DND-41 (cell line): ENCODE data around the gene TEX11.

Experiments
- CTCF ChIP-seq: IDR thresholded peaks from 2 replicates; pipeline ENCODE4 v1.5.1; 2012; ENCODE audit warnings: borderline replicate concordance, low read length, moderate library complexity, mild to moderate bottlenecking; ENCODE audit not compliant: poor library complexity, severe bottlenecking; ENCODE audit errors: extremely low read depth
- EZH2 ChIP-seq: IDR thresholded peaks from 3 replicates; pipeline ENCODE4 v1.6.1; 2012; ENCODE audit warnings: borderline replicate concordance, low read depth, mild to moderate bottlenecking, moderate library complexity, low read length, inconsistent platforms; ENCODE audit not compliant: severe bottlenecking

DNA sequence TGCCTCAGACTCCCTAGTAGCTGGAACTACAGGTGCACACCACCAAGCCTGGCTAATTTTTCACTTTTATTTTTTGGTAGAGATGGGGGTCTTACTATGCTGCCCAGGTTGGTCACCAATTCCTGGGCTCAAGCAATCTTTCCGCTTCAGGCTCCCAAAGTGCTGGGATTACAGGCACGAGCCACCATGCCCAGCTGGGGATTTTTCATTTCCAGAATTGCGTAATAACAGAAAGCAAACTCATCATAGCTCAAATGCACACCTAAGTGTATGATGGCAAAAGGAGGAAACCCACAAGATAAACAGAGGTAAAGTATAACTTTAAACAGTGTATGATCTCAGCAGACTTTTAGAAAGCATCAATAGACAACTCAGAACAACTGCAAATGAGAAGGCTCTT is 56.2 kb downstream of the TEX11 start:
- no peak for TF ChIP-seq CTCF
- TF ChIP-seq EZH2: no peak
